ENCODE data around the gene NPRL2.
"Not testable (repeated sequence)": the region's sequence is repeated elsewhere in the genome, so short reads cannot be mapped to it uniquely, and the experiment has no call there.

Gene NPRL2

DNA sequence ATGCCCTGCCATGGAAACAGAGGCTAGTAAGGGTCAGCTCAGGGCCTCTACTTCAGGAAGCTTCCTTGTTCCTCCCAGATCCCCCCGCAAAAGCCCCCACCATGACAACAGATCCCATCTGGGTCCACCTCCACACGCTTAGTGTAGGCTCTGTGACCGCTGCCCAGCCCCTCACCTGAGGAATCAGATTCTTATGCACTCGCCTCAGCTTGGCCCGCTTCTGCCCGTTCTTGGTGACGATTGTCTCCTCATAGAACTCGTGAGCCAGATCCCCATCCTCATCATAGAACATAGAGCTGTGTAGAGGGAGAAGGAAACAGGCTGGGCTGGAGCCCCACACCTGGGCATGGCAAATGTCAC, 24.4 kb downstream of the NPRL2 start:
- no peak for DNase-seq

DNA sequence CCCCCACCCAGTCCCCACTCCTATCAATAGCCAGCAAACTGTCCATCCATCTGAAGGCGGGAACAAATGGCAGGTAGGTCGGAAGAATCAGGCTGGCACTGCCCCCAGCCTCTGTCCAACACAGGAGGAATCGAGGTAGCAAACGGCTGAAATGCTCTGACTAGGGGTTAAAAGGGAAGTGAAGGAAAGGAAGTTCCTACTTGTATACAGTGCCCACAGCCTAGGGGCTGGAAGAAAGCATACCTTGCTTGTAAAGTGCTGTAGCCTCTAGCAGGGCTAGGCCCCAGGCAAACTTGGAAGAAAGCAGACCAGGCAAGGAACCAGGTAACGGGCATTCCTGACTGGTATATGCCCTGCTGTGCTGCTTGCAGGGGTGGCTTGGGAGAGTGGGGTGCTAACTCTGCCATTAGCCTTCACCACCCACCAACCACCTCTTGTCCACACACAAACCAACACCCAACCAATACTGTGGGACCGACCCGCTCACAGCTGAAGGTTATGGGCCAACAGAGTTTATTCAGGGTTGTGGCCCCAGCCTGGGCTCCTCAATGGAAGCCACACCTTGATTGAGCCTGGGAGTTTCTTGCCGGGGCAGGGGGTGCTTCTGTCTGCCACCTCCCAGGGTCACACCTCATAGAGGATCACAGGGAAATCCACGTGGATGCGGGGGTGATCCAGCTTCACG, 24.9 kb downstream of the NPRL2 start:
- DNase-seq = no peak

DNA sequence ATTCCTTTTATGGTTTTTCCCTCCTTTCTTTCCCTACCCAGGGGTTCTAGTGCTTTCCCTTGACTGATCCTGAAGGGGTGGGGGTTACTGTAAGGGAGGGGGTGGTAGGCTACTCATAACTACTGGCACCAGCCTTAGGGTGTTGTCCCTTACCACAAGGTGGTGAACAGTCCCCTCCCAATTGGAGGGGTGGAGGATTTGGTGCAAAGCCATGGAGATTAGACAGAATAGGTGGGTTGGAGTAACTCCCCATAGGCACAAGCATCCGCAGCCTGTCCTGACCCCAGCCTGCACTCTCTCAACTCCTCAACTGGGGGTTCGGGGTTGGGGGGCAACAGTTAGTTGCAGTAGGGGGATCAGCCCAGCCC, 25.5 kb downstream of the NPRL2 start:
- no peak for DNase-seq

DNA sequence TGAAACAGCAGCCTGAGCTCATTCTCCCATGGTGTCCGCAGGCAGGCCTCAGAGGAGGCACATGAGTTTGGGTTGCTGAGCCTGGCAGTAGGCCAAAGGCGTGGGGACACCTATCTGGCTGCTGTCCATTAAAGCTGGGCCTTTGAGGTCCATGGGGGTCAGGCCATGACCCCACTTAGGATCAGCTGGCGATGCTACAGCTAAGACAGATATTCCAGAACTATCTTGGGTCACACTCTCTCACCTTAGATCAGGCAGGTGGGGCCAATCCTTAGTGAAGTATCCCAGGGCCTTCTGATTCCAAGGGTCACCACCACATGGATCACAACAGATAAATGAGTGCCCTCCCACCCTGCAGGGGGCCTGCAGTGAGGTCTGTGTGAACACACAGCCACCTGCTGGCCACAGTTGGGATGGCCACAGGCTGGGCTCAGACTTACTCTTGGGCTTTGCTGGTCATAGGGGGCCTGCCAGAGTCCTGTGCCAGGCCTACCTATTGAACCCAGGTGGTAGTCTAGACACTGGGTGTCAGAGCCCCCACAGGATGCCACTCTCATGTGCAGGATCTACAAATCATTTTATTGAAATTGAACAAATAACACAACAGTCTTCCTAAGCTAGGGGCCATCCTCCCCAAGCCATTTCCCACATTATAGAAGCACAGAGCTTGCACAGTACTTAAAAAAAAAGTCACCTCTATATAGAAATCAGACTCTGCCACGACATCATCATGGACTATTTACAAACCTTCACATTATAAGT, 26.0 kb downstream of the NPRL2 start:
- DNase-seq = peak; percentile 68 to 70

DNA sequence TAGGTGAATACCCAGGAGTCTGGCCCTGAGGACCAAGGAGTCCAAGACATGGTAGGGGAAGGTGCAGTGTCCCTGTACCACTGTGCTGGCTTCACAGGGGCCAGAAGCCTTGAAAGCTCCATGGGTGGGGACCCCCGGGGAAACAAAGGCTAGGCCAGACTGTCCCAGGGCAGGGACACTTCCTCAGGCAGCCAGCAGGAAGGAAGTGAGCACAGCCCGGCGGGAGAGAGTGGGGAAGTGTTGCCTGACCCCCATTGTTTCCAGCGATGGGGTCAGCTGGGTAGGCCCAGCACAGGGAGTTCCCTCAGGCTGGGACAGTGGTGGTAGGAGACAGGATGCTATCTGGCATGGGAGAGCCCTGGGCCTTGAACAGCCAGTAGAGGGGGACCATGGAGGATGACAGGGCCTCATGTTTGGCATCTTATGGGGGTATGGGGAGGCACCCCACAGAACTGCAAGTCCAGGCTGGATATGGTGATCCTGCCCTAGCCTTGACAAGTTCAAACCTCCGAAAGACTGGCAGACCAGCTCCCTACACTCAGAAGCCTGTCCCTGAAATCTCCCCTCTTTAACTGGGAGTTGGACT, 26.9 kb downstream of the NPRL2 start:
- no peak for DNase-seq

DNA sequence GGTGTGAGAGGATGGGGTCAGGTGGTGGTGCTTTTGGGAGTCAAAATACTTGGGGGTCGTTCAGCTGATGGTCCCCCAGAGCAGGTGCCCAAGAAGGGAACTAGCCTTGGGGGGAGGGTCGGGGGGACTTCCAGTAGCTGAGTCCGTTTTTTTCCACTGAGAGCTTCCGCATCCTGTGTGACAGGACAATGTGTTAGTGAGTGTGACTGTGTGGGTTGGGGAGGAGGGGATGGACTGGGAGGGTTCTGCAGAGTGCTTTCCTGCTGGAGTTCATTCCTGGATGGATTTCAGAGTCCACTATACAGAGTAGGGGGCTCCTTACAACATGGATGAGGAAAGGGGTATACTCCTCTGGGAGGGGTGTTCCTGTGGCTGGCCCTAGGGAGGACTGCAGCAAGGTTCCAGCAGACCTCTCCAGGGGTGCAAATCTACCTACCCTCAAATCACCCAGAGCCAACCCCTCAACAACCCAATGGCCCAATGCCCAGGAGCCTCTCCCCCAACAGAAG, 27.4 kb downstream of the NPRL2 start:
- DNase-seq = no peak

DNA sequence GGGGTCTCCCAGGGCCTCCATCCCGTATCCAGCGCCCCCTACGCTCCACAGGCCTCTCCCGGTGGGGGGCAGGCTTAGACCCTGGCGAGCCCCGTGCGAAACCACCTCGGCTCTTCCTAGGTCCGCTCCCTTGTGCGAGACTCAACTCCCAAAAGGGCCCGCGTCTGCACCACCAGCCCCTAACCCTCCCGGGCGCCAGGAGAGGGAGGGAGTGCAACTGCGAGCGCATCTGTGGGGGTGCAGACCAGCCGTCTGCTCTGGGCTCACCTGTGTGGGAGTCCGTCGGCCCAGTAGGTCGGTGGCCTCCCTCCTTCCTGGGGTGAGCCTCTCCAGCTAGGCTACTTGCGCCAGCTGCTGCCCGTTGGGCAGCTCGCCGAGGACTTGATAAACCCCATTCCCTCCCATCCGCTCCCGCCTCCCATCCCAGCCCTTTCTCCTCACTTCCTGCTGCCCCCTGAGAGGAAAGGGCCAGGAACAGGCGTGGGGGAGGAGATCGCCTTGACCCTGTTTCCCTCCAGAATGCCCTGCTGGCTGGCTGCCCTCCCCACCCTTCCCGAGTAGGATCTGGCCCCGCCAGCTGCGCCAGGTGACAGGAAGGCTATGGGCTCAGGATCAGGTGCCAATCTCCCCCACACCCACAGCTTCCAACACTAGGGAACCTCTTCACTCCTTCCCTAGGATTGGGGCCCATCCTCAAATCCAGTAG, 28.0 kb downstream of the NPRL2 start, which contains the start of gene HYAL2:
Gene HYAL2 (minus strand): TSS at position 360 of the 706 bp plus-strand sequence. CDS start 2,256 bp downstream, outside the sequence.
- DNase-seq = no peak

DNA sequence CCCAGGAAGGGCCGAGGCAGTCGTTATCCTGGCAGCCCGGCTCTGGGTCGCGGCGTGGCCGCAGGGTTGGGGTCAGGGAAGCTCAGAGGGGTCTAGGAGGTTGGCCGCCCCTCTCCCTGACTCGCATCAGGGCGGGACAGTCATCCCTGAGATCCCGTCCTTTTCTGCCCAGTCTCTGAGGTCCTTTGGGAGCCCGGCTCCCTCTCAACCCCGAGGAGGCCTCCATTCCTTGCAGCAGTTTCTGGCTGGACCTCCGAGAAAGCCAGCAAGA, 28.5 kb downstream of the NPRL2 start:
- DNase-seq = no peak

DNA sequence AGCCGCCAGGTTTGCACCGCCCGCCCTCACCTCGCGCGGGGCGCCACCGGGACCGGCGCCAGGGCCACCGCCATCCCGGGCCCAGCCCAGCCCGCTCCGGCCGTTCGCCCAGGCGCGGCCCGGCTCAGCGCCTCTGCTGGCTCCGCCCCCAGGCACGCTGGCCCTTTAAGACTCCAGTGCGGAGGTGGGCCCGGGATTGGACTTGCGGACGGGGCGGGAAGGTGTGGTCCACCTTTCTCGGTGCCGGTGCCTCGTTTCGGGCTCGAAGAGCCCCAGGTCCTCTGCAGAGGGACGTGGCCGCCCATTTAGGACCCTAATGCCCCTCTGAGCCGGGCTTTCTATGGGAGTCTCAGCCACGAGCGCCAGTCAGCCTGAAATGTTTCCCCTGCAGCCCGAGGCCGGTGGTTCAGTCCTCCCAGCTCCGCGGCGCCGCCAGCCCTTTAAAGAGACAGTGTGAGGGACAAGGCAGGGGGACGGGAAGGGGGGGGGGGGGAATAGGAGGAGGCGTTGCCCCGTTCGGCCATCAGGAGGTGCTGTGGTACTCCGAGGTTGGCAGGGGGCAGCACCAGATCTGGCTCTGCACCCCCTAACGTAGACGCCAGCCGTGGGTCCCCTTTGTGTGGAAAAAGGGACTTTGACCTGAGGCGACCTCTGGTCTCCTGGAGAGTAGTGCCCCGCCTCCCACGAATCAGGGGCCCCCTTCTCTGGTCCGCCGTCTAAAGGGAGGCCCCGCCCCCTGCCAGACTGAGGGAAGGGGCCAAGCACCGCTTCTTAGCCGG, 29.1 kb downstream of the NPRL2 start:
- peak; percentile 84 to 87 for DNase-seq

DNA sequence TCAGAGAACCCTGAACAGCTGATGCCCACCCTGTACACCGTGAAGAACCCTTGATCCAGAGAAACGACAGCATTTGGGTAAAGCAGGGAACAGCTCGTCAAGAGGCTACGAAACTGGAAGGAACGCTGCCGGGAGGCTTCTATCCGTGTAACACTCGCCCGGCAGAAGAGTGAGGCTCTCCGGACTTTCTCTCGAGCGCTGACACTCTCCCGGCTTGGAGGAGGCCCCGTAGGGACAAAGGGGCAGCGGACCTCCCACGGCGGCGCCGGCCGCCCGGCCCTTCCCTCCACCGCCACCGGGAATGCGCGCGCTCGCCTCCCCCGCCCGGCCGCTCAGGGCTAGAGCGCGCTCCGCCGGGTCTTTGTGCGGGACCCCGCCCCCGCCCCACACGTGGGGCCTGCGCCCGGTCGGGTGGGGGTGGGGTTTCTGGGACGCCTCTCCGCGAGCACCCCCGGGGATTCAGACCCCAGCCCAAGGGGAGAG, 29.7 kb downstream of the NPRL2 start:
- DNase-seq = peak in 1 of 2 donors; percentile 54

DNA sequence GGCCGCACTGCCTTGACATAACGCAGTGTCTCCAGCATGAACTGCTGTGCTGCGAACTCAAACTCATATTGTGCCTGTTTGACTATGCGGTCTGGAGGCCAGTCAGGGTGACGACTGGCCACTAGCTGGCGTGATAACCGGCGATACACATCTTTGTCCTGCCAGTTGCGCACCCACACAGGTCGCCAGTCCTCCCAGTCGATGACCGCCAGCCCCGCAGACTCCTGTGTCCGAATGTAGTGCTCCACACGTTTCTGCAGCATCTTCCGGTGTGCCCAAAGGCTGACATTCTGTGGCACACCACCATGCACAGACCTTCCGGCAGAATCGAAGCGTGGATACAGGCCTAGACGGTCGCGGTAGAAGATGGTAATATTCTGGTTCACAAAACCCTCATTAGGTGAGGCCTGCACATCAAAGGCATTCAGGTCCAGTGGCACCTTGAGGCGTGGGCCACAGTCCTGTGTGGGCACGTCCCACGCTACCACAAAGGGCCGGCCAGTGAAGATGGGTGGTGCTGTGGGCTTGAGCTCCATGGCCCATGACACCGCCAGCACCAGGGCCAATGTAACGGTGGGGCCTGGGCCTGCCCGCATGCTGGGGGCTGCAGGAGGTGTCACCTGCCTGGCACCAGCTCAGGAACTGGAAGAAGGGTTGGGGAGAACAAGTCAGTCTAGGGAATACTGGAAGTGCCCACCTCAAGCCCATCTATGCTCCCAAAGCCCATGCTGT, 30.5 kb downstream of the NPRL2 start:
- no peak for DNase-seq

DNA sequence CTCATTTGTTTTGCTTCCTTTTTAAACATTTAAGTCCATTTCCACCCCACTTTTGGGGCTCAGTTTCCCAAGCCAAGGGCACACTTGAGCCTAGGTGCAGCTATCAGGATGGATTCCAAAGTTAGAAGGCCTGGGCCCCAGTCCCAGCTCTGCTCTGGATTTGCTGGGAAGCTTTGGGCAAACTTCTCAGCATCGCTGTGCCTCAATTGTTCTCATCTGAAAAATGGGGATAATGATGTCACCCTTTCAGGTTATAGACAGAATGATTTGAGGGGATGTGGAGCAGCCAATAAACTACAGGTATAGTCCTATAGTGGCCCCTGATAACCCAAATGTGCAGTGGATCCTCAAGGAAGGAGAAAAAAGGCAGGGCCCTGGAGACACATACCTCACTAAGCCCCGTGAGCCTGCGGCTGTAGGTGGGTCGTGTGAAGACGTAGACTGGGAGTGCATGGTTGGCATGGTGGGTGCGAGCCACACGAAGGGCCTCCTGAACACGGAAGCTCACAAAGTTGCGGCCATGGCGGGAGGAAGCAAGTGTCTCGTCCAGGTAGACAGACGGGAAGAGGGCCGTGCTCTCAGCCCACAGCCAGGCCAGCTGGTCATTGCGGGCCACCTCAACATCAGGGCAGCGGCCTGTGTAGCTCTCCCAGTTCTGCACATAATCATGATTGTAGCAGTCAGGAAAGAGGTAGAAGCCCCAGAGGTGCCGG, 31.2 kb downstream of the NPRL2 start:
- no peak for DNase-seq

DNA sequence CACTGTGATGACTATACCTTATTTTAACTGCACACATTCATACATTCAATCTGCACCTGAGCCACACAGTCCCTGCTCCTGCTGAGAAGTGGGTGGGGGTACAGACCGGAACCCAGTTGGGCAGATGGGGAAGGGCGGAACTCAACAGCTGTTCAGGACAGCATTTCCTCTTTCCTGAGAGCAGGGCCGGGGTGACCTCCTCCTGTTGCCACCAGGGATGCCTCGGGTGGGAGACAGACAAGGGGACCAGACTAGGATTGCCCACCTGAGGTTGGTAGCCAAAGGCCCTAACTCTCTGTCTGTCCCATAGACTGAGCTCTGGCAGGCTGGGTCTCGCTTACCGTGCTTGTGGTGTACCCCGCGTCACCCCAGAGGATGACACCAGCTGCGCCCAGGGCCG, 32.0 kb downstream of the NPRL2 start:
- DNase-seq = peak in 1 of 2 donors; percentile 24

DNA sequence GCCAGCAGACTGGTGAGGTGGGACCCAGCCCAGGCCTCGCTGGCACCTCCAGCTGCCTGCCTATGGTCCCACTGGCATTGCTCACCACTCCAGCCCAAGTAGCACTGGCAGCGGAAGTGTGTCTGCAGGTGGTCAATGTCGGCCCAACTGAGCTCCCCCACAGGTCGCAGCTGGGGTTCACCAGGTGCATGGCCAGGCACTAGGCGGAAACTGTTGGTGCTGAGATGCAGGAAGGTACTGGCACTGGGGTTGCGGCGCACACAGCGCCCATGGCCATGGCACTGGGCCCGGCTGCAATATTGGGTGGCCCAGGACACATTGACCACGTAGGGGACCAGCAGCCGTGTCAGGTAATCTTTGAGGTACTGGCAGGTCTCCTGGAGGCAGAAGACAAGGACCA, 32.4 kb downstream of the NPRL2 start:
- no peak for DNase-seq

DNA sequence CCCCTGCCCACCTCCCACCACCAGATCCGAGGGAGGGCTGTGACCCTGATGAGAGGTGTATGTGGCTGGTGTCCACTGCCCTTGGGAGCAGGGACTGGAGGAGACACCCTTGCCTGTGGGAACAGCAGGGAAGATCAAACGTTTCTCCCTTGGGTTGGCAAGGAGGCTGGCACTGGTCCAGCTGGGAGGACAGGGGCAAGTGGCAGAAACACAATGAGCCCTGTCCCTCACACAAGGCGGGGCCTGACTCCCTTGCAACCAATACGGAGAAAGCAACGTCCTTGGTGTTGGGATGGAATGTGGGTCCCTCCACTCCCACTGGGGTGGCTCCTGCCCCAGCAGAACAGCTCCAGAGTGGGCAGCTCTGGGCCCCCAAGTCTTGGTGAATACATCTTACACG, 33.3 kb downstream of the NPRL2 start:
- no peak for DNase-seq

DNA sequence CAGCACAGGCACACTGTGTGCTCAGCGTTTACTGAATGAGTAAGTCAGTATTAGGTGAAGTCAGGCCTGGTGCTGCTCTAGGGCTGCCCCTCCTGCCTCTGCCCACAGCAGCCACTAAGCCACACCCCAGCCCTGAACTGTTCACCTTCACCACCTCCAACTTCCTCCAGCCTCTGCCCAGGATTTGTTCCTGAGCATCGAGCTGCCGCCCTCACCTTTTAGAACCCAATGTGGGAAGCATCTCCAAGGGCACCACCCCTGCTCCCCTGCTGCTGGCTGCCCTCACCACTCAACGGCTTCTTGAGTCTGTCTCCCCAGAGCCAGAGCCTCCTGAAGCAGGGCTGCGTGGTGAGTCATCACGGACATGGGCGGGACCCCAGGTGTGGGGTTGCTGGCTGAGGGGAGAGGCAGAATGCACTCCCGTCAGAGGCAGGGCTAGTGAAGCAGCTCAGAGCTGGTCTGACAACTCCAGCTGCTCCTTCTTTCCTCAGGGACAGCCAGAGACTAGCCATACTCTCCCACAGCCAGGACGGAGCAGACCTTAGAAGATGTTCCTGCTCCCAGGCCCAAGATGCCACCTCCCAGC, 33.8 kb downstream of the NPRL2 start:
- DNase-seq = peak; percentile 62 to 76

DNA sequence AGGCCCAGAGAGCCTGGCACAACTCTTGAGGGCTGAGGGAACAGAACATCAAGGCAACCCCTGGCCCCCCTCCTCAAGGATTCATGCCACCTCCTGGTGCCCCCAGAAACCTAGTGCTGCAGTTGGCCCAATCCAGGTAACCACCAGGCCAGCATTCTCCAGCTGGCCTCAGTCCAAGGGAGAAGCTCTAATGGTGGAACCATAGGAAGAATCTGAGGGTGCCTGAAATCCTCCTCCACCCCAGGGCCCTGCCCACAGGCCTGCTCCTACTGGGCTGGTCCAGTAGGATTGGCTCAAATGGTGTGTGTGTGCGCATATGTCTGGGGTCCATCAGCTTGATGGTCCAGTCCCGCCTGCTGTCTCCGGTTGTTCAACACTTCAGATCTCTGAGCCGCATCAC, 35.8 kb downstream of the NPRL2 start:
- no peak for DNase-seq

DNA sequence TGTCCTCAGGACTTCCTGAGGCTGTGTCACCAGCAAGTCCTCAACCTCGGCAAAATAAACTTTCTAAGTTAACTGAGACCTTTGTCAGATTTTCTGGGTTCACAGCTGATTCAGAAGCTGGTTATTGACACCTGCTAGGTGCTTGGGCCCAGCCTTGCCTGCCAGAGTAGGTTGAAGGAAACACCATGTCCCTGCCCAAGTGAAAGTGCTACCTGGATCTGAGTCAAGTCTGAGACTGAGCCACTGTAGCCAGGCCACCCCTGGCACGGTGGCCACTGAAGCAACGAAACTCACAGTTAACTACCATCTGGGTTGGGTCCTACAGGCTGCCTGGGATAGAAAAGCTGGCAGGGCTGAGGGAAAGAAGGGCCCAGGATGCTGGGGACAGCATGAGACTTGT, 36.2 kb downstream of the NPRL2 start:
- DNase-seq = no peak

DNA sequence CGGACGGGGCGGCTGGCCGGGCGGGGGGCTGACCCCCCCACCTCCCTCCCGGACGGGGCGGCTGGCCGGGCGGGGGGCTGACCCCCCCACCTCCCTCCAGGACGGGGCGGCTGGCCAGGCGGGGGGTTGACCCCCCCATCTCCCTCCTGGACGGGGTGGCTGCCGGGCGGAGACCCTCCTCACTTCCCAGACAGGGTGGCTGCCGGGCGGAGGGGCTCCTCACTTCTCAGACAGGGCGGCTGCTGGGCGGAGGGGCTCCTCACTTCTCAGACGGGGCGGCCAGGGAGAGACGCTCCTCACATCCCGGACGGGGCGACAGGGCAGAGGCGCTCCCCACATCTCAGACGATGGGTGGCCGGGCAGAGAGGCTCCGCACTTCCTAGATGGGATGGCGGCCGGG, 38.5 kb downstream of the NPRL2 start:
- DNase-seq = not testable (repeated sequence)

DNA sequence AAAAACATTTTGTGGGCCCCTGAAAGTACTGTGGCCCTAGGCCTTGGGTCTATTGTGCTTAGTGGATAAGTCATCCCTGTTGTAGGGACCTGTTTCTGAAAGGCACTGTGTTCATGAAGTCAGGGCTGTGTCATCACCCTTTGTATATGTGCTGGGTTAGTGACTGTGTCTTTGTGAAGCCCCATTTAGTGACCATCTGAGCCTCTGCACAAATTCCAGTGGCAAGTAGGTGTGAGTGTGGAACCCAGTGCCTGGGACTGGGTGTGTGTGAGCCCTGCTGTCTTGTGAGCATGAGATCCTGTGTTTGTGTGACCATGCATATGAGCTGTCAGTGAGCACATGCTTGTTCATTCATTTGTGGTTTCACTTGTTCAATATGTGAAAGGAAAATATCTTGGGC, 46.0 kb downstream of the NPRL2 start:
- no peak for DNase-seq

Measured in CD4-positive, alpha-beta T cell treated with Interleukin-4 for 1 hour (primary cell).